HTERT RPE-1 (cell line): ENCODE data around the gene TMEM184A.

Experiments
- in situ Hi-C: fragments of 300-500 bp; cut with MboI; formaldehyde crosslinking; loops from 4 replicates; pipeline ENCODE4 v1.14.3; 2020; ENCODE audit warnings: low sequenced_read_pairs

TMEM184A gene

GRCh38 chr7:1569016-1569415, 13.0 kb upstream of the TMEM184A start:
- in situ Hi-C loops: no loop called here

GRCh38 chr7:1567896-1568510, 12.0 kb upstream of the TMEM184A start:
- in situ Hi-C loops: no loop called here

- in situ Hi-C loops: no loop called here
Measured at GRCh38 chr7:1567049-1567771, 11.2 kb upstream of the TMEM184A start.

- in situ Hi-C loops: no loop called here
Measured at GRCh38 chr7:1566687-1567048, 10.7 kb upstream of the TMEM184A start.

- in situ Hi-C loops: no loop called here
Measured at GRCh38 chr7:1564603-1565022, 8.6 kb upstream of the TMEM184A start.

GRCh38 chr7:1563981-1564602, 8.1 kb upstream of the TMEM184A start:
- in situ Hi-C loops: no loop called here

GRCh38 chr7:1562597-1563051, 6.6 kb upstream of the TMEM184A start:
- in situ Hi-C loops: no loop called here

- in situ Hi-C loops: no loop called here
Measured at GRCh38 chr7:1562116-1562515, 6.1 kb upstream of the TMEM184A start.

GRCh38 chr7:1561036-1561940, 5.3 kb upstream of the TMEM184A start:
- in situ Hi-C loops: no loop called here

GRCh38 chr7:1560620-1561031, 4.6 kb upstream of the TMEM184A start:
- in situ Hi-C loops: no loop called here

GRCh38 chr7:1559626-1560590, 3.9 kb upstream of the TMEM184A start:
- in situ Hi-C loops: no loop called here

- in situ Hi-C loops: no loop called here
Measured at GRCh38 chr7:1558841-1559625, 3.0 kb upstream of the TMEM184A start.

- in situ Hi-C loops: no loop called here
Measured at GRCh38 chr7:1558181-1558811, 2.3 kb upstream of the TMEM184A start.

GRCh38 chr7:1557771-1558170, 1.8 kb upstream of the TMEM184A start:
- in situ Hi-C loops: no loop called here

- in situ Hi-C loops: no loop called here
Measured at GRCh38 chr7:1557006-1557405, 1.0 kb upstream of the TMEM184A start.

- in situ Hi-C loops: no loop called here
Measured at GRCh38 chr7:1555046-1555812, 776 bp downstream of the TMEM184A start.

GRCh38 chr7:1554333-1555045, 1.5 kb downstream of the TMEM184A start:
- in situ Hi-C loops: no loop called here
